HG03095 (cell line): ENCODE results near the gene FHOD3.
A peak's percentile ranks its signal among the peaks of the same experiment; 100 is the strongest.

Source experiments
- ATAC-seq: cut with Tn5 transposase; IDR thresholded peaks from one replicate; pipeline ENCODE4 v1.9.1; 2021; ENCODE audit warnings: moderate library complexity; ENCODE audit not compliant: unreplicated experiment

FHOD3 gene

DNA sequence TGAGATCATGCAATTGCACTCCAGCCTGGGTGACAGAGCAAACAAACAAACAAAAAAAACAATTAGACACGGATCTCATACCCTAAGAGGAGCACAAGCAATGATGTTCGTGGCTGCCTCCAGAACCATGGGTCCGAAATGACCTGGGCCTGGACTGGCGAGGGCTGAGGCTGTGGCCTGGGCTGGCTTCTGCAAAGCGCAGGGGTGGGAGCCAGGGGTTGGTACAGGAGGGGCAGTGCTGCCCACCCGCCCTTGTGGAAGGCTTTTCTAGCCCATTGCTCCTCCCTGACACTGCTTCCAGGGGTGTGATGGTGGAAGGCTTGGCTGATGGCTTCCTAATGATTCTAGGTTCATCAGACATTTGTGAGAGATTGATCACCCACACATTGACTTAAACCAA lies 167.8 kb downstream of the FHOD3 start:
- no peak for ATAC-seq

- ATAC-seq = no peak
Observed at GRCh38 chr18:36465970-36466369, 168.5 kb downstream of the FHOD3 start.

DNA sequence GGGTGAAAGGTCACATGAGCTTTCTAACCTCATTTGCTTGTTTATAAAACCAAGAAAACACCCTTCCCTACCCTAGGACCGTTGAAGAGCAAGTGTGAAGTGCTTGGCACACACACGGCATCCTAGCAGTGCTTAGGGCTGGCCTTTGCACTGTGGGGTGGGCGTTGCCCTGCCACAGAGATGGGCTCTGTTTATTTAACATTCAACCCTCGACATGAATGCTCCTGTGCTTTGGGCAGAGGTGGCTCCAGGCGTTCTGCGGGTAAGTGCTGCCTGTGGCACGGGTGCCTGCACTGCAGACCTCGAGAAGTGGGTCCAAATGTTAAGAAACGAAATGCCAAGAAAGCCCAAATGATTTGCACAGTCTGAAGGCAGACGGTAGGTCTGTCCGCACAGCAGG lies 170.1 kb downstream of the FHOD3 start:
- ATAC-seq = no peak

GRCh38 chr18:36468161-36468560 lies 170.6 kb downstream of the FHOD3 start:
- ATAC-seq = no peak

- ATAC-seq = no peak
Observed at GRCh38 chr18:36469461-36469860, 171.9 kb downstream of the FHOD3 start.

GRCh38 chr18:36470896-36471295 lies 173.4 kb downstream of the FHOD3 start:
- no peak for ATAC-seq

- no peak for ATAC-seq
Observed at GRCh38 chr18:36471393-36471792, 173.9 kb downstream of the FHOD3 start.

DNA sequence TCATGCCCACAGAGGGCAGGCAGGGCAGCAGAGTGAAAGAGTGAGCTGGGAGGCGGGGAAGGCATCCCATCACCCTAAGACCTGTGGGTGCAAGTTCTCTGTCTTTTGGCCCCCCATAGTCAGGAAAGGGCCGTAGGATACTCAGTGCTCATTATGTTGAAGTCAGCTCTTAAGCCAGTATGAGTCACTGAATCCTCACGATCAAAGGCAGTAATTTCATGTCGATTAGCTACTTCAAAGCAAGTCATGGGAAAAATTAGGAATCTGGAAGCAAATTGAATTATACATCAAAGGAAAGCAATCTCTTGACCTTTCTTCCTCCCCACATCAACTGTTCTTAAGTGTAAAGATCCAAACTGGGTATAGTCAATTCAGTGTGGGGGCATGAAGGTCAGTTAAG lies 178.9 kb downstream of the FHOD3 start:
- ATAC-seq = no peak

- no peak for ATAC-seq
Observed at GRCh38 chr18:36477776-36478175, 180.3 kb downstream of the FHOD3 start.

DNA sequence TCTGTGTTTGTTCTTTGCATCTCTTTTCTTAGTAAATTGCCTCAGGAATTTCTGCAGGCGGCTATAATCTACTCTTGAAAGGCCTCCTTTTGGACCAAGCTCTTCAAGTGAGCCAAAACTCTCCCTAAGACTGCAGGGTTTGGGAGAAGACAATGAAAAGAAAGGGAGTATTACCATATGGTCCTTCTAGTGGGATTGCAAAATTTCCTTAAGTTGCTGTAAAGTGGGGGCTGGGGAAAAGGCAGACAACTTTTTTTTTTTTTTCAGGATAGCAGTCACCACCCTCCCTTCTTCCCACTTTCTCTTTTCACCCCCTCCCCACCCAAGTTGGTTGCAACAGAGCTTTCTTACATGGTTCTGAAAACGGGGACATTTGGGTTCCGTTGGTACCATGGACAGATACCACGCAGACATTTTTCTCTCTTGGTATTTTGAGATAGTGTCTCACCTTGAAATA lies 183.7 kb downstream of the FHOD3 start:
- ATAC-seq = no peak

DNA sequence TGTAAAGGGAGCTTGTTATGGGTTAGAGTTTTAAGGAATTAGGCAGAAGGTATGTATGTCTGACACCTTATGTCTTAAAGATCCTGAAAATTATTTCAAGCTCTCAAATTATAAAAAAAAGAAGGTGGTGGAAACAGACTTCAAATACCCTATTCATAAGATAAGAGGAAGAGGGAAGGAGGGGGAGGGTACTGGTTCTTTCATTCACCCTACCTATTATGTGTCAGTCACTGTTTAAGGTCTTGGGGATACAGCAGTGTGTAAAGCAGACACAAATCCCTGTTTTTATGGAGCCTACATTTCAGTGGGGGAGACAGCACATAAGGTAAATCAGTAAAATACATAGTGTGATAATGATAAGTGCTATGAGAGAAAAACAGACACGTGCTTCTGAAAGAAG lies 184.4 kb downstream of the FHOD3 start:
- no peak for ATAC-seq

DNA sequence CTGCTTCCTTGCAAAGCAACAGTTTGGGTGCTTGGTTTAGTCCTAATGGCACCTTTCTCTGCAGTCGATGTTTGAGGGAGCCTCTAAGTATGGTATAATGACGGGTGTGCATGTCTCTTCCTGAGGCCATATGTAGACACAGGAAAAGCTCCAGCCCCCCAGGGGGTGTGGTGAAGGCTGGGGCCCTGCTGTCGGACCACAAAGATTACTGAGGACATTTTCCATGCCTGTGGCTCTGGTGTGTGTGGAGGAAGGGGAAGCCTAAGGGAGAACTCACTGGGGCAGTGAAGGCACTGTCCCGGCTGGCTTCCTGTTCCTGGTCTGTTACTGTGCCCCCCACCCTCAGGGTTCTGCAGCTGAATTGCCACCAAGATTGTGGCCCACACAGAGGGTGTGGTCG lies 187.1 kb downstream of the FHOD3 start:
- no peak for ATAC-seq

DNA sequence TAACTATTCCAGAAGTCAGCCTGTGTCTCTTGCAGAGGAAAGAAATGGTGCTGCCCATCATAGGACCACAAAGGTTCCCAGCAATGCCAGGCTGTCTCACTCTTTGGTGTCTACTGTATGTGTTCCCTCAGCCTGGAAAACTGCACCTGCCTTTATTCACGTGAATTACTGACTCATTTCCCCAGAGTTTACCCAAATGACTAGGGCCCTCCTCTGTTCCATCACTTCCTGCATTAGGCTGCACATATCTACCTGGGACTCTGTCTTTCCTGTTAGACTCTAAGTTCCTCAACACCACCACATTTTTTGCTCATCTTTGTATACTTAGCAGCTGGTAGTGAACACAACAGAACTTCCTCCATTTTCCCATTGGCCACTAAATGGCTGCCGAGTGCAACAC lies 188.3 kb downstream of the FHOD3 start:
- ATAC-seq = no peak

GRCh38 chr18:36488131-36488530 lies 190.6 kb downstream of the FHOD3 start:
- ATAC-seq = no peak

- ATAC-seq = no peak
Observed at GRCh38 chr18:36490897-36491296, 193.4 kb downstream of the FHOD3 start.

GRCh38 chr18:36492604-36493329 lies 195.3 kb downstream of the FHOD3 start:
- ATAC-seq = no peak

DNA sequence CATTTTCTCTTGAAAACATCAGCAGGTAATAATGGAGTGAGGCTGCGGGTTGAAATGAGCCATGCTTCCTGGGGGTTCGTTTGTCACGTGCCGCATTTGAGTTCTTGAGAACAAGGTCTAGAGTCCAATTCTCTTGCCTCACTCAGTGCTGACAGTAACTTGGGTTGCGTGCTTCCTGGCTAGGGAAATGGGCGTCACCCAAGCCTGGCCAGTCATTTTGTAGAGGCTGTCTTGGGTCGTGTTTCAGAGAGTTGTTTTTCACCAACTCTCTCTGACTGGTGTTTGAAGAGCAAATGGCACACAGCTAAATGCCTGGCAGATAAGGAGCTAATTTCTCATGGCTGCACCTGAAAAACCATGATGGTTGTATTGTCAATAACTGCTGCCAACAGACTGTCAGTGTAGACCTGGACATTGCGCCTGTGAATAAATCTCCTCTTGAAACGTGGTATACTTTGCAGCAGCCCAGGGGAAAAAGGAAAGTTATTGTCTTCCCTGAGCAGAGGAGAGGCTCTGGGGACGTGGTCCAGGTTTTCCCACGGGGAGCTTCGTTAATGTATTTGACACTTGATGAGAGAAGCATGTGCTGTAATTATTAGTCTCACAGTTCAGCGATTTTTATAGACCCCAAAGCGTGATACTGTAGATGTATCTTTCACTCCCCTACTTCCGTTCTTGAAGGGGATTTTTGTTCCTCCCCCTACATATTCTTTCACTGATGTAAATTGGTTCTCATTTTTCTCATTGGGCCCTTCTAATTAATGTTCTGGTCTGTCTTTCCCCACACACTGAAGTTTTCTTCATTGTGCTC lies 196.0 kb downstream of the FHOD3 start:
- ATAC-seq = no peak

- no peak for ATAC-seq
Observed at GRCh38 chr18:36494160-36494437, 196.6 kb downstream of the FHOD3 start.

- ATAC-seq = no peak
Observed at GRCh38 chr18:36496022-36496421, 198.5 kb downstream of the FHOD3 start.

DNA sequence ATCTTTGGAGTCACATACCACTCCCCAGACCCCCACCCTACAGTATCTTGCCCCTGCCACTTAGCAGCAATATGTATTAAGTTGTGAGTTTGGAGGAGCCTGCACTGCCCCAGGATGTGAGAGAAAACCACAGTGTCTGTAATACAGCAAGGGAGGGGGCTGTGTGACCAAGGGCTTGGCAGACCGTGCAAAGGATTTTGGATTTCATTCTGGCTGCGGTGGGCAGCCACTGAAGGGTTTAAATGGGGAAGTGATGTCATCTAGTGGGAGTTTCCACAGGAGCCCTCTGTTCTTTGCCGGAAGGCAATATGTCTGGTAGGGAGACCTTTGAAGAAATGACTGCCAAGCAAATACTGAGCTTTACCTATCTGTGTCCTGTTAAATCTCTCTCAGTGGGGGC lies 202.4 kb downstream of the FHOD3 start:
- peak; percentile 74 for ATAC-seq

- no peak for ATAC-seq
Observed at GRCh38 chr18:36501100-36501499, 203.6 kb downstream of the FHOD3 start.

DNA sequence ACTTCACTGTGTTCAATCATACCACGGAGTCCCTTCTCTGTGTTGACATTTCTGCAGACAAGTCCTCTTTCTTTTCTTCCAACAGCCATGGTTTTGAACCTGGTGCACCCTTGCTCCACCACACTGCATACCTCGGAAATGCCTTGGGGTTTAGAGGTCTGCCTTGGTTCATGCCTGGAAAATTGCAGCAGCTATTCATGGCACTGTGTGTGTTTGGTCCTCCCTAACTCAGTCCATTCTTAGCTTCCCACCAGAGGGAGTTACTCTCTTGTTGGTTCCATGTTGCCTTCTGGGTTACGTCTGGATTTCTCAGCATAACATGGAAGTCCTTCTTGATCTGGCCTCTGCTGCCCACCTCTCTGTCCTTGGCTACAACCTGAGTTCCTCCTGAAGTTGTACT lies 206.0 kb downstream of the FHOD3 start:
- no peak for ATAC-seq

- no peak for ATAC-seq
Observed at GRCh38 chr18:36504928-36505327, 207.4 kb downstream of the FHOD3 start.
